Testis (tissue), 3 donors: ENCODE data around the gene NLN. TPM values are rescaled to one million over a fixed set of nuclear protein-coding genes. Genes with fewer than 3 reads are reported as not detected.
"Not testable (repeated sequence)": the region's sequence is repeated elsewhere in the genome, so short reads cannot be mapped to it uniquely, and the experiment has no call there.

Source experiments
- DNase-seq: peaks from one replicate; pipeline ENCODE4 v3.0.0-alpha.2; 2019
- H3K27ac ChIP-seq, 2 donors: fragments of 200-600 bp; sonication (generic); one replicate each; pipeline ENCODE4 v1.5.1; 2019
- H3K27me3 ChIP-seq: fragments of 200-600 bp; sonication (generic); one replicate; pipeline ENCODE4 v1.5.1; 2019
- H3K36me3 ChIP-seq: fragments of 200-600 bp; sonication (generic); one replicate; pipeline ENCODE4 v1.5.1; 2017; ENCODE audit warnings: low read depth; ENCODE audit errors: missing control alignments
- H3K4me1 ChIP-seq: fragments of 200-600 bp; sonication (generic); one replicate; pipeline ENCODE4 v1.5.1; 2019
- H3K4me3 ChIP-seq, 2 donors: fragments of 200-600 bp; sonication (generic); one replicate each; pipeline ENCODE4 v1.5.1; 2017 to 2019
- H3K9me3 ChIP-seq: fragments of 200-600 bp; sonication (generic); one replicate; pipeline ENCODE4 v1.5.1; 2017
- CTCF ChIP-seq, 3 experiments: fragments of 450-650 bp in 2 of 3; fragments of 200-600 bp in 1 of 3; sonication (generic) in 1 of 3; IDR thresholded peaks; one replicate each; pipeline ENCODE4 v1.5.1; 2016 to 2019; ENCODE audit warnings: antibody characterized with exemption in 3 of 3, mild to moderate bottlenecking in 2 of 3, moderate library complexity in 1 of 3
- POLR2A ChIP-seq: fragments of 450-650 bp; IDR thresholded peaks from one replicate; pipeline ENCODE4 v1.6.1; 2017; ENCODE audit warnings: antibody characterized with exemption, mild to moderate bottlenecking, moderate library complexity
- WGBS, 2 donors: methylation state at CpG; one replicate each; pipeline ENCODE4 v1.1.5; 2018; 5-methylcytosine and 5-hydroxymethylcytosine counted together
- intact Hi-C: fragments of 100-400 bp; cut with DNase I; formaldehyde crosslinking; loops from one replicate; pipeline ENCODE4 v1.15.1; 2023; ENCODE audit warnings: low total_unique reads
- polyA plus RNA-seq: library from polyadenylated mRNA; stranded (reverse); fragments of 350-450 nt; fragmentation: Illumina TruSeq; extraction: RNeasy Lipid Tissue Mini Kit (QIAGEN cat#74804); gene quantifications from one replicate; pipeline ENCODE4 v1.2.3, GENCODE V29; 2014; ENCODE audit warnings: low read depth, low replicate concordance; ENCODE audit not compliant: insufficient read depth
- total RNA-seq, 2 donors: library from RNA; depleted of rRNA; stranded (reverse); fragments of >200 nt; gene quantifications; one replicate each; pipeline ENCODE4 v1.2.3, GENCODE V29; 2016

The NLN gene
- total and polyA plus RNA-seq, 3 donors from 2014 or later = 6.4 to 10.1 (median 8.1) TPM

GRCh38 chr5:65775476-65775875, 53.5 kb downstream of the NLN start:
- WGBS, 2 donors = 92 to 100% methylated on average over 2 of the region's 2 CpGs
- TF ChIP-seq CTCF (IDR thresholded peaks at IDR 0.05) (no peak), POLR2A (no peak)
- Histone ChIP-seq H3K27ac (no peak overlapping the region), H3K27me3 (no peaks in the 10 kb centered on the region), H3K4me1 (no peaks in the 10 kb centered on the region), H3K36me3 (no peaks in the 10 kb centered on the region), H3K4me3 (no peak overlapping the region), H3K9me3 (no peaks in the 10 kb centered on the region)
- DNase-seq = no peak
- intact Hi-C loops = no loop called here

- DNase-seq = no peak
- Histone ChIP-seq H3K27me3 (no peaks in the 10 kb centered on the region), H3K36me3 (no peaks in the 10 kb centered on the region), H3K9me3 (no peaks in the 10 kb centered on the region), H3K4me1 (no peaks in the 10 kb centered on the region), H3K27ac (no peak overlapping the region), H3K4me3 (no peak overlapping the region)
- WGBS, 2 donors = 90 to 93% methylated on average over 3 of the region's 3 CpGs
- intact Hi-C loops = no loop called here
- TF ChIP-seq CTCF (IDR thresholded peaks at IDR 0.05) (no peak), POLR2A (no peak)
Observed at GRCh38 chr5:65776441-65777141, 54.6 kb downstream of the NLN start.

GRCh38 chr5:65778126-65778525, 56.1 kb downstream of the NLN start:
- TF ChIP-seq POLR2A = no peak
- no peak for TF ChIP-seq CTCF (IDR thresholded peaks at IDR 0.05)
- WGBS, 2 donors = 72 to 79% methylated on average over 1 of the region's 1 CpG
- no peak overlapping the region for H3K4me3 ChIP-seq
- no peak for DNase-seq
- no peaks in the 10 kb centered on the region for H3K36me3 ChIP-seq
- H3K27ac ChIP-seq = no peak overlapping the region
- no peaks in the 10 kb centered on the region for H3K4me1 ChIP-seq
- intact Hi-C loops = no loop called here
- H3K27me3 ChIP-seq = no peaks in the 10 kb centered on the region
- H3K9me3 ChIP-seq = no peaks in the 10 kb centered on the region

GRCh38 chr5:65779643-65780042, 57.6 kb downstream of the NLN start:
- no peaks in the 10 kb centered on the region for H3K9me3 ChIP-seq
- H3K36me3 ChIP-seq = no peaks in the 10 kb centered on the region
- no peak overlapping the region for H3K4me3 ChIP-seq
- H3K27ac ChIP-seq = no peak overlapping the region
- TF ChIP-seq CTCF (IDR thresholded peaks at IDR 0.05) = no peak
- H3K4me1 ChIP-seq = no peaks in the 10 kb centered on the region
- intact Hi-C loops = no loop called here
- H3K27me3 ChIP-seq = no peaks in the 10 kb centered on the region
- DNase-seq = no peak
- 76 to 90% methylated on average over 1 of the region's 1 CpG for WGBS, 2 donors

- H3K27me3 ChIP-seq, intact Hi-C loops, H3K4me1 ChIP-seq, H3K27ac ChIP-seq, H3K36me3 ChIP-seq, H3K9me3 ChIP-seq, DNase-seq, H3K4me3 ChIP-seq: not testable (repeated sequence)
- 85 to 92% methylated on average over 2 of the region's 2 CpGs for WGBS, 2 donors
Observed at GRCh38 chr5:65788296-65788695, 66.3 kb downstream of the NLN start.
